Central memory CD4-positive, alpha-beta T cell (primary cell): ENCODE data around the gene DACH1.
"Not testable (repeated sequence)": the region's sequence is repeated elsewhere in the genome, so short reads cannot be mapped to it uniquely, and the experiment has no call there.

Experiments
- DNase-seq: peaks from one replicate; pipeline ENCODE4 v3.0.0; 2022

DACH1 gene

GRCh38 chr13:71828117-71828516, 38.9 kb downstream of the DACH1 start:
- DNase-seq = no peak

- no peak for DNase-seq
Observed at GRCh38 chr13:71827241-71827640, 39.8 kb downstream of the DACH1 start.

GRCh38 chr13:71820699-71821098, 46.3 kb downstream of the DACH1 start:
- no peak for DNase-seq

DNA sequence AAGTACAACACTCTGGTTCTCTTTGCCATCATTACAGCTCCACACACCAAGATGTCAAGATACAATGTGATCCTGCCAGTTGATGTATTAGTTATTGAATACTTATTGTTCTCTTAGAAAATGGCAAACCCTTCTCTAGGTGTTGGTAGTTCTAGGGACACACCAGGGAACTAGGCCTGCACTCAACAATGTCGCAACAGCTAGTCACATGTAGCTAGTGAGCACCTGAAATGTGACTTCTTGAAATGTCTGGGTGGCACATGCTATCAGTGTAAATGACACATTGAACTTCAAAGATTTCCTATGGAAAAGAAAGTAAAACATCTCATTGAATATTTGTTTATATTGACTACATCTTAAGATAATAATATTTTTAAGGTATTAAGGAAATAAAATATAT, 49.7 kb downstream of the DACH1 start:
- DNase-seq = no peak

- no peak for DNase-seq
Observed at GRCh38 chr13:71814806-71815360, 52.1 kb downstream of the DACH1 start.

- no peak for DNase-seq
Observed at GRCh38 chr13:71813187-71813586, 53.8 kb downstream of the DACH1 start.

DNA sequence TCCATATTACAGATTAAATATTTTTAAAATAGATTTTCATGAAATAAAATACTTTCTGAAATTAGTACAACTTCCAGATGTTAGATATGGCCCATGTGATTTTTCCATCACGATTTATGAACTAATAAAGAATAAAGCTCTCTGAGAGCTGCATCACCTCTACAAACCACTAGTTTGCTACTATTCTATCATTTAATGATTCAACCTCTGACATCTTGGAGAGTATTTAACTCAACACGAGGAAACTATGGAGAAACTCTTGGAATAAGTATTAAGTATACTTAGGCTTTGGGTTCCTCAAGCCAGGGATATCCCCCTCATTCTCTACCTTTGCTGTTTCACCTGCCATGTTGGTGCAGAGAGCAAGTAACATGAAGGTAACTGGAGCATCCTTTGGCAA, 55.7 kb downstream of the DACH1 start:
- no peak for DNase-seq

GRCh38 chr13:71808708-71809107, 58.3 kb downstream of the DACH1 start:
- DNase-seq = no peak

DNA sequence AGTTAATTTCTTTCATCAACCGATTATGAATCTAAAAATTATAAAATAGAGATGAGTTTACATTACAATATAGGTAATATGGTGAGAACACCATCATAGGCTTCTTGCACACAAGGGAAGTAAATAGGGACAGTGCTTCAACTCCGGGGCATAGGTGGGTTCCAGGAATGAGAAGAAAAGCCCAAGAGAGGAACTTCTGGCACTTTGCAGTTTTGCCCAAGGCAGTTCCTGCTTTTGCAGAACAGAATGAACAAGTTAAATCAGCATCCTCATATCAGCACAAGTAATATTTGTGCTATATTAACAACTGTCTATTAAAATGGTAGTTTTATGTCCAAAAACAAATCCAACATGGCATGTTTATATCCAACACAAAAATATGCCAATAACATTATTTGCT, 60.1 kb downstream of the DACH1 start:
- DNase-seq = no peak

DNA sequence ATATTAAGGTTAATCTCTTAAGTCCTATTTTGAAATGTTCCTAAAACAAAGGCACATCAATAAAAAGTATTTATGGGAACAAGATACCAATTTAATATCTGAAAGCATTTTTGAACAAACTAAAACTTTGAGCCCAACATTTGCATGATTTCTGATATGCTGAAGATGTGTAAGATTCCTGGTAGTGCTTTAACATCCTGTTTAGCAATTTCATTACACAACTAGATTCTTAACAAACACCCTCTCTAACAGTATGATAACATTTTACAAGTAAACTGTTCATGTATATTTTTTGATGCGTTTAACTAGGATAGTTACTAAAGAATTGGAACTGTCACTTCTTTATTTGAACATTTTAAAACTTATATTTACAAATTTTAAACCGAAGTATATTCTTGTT, 63.9 kb downstream of the DACH1 start:
- no peak for DNase-seq

DNA sequence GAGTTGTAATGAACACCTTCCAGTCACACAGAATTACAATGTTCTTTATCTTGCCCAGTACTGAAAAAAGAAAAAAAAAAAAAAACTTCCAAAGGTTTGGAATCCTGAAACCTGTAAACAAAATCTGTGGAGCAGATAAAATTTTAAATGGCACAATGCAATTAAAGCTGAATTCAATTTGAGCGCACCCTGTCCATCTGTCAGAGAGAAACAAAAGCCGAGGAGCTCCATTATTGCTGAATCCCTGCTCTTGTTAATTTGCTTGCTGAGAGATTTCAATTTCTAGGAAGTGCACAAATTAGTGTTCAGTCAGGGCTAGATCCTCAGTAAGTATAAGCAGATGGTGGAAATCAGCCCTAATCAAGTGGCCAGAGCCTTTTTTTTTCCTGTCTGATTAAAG, 65.2 kb downstream of the DACH1 start:
- DNase-seq = no peak

GRCh38 chr13:71801165-71801760, 65.7 kb downstream of the DACH1 start:
- no peak for DNase-seq

- DNase-seq = no peak
Observed at GRCh38 chr13:71799324-71799723, 67.7 kb downstream of the DACH1 start.

DNA sequence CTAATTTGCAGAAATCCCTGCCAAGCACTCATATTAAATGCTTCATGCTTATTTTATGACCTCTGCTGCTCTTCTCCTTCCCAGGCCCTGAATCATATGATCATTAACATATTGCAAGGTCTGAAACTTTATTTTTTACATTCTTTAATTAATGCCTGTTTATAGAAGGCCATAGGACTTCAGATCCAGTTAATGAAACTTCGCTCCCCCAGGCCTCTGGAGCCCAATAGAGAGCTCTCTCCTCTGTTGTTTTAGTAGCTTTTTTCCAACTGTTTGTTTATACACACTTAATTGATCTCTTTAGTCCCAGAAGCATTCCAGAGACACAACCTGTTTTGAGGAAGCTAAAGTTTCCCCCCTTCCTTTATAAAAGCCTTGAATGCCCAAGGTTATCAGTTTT, 68.3 kb downstream of the DACH1 start:
- DNase-seq = no peak

DNA sequence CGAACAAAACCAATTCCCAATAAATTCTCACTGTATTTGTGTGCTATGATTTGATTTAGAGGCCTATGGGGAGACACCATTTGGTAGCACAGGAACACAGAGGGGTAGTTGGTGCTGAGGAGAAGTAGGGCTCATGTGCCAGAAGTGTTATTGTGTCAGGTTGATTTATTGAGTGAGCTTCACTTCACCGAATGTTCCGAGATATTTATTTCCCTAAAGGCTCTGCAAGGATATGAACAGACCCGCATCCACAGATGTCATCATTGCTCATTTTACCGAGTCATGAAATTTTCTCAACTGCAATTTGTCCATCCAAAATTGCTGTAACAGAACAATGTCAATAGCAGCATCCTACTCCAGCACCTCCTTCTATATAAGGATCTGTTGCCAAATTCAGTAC, 69.5 kb downstream of the DACH1 start:
- no peak for DNase-seq

- DNase-seq = no peak
Observed at GRCh38 chr13:71789693-71790329, 77.2 kb downstream of the DACH1 start.

DNA sequence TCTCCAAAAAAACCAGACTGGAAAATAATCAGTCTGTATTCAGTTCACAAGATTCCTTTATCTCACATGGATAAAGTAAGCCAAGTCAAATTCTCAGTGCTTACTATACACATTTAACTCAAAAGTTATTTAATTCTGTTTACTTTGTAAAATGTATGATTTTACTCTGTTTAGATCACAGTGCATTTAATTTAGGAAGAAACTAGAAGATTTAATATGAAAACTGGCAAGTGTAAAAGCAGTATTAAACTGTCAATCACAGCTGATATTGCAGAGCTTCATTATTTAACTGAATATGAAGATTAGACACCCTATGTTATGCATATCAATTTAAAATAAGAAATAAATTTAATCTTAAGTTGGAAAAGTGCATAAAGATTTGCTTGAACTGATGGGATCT, 78.0 kb downstream of the DACH1 start:
- no peak for DNase-seq

GRCh38 chr13:71787414-71787813, 79.6 kb downstream of the DACH1 start:
- DNase-seq = no peak

GRCh38 chr13:71786875-71787274, 80.1 kb downstream of the DACH1 start:
- DNase-seq = no peak

- DNase-seq = no peak
Observed at GRCh38 chr13:71785361-71785760, 81.6 kb downstream of the DACH1 start.

DNA sequence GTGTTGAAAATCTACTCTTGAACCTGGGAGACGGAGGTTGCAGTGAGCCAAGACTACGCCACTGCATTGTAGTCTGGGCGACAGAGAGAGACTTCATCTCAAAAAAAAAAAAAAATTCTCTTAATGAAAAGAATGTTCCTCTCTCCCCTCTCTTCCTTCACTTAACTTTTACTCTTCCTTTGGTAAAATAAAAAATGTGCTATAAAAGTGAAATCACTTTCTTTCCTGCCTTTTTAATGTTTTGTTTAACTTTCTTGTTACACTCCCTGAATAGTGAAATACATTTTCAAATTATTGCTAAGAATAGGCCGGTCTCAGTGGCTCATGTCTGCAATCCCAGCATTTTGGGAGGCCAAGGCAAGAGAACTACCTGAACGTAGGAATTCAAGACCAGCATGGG, 86.5 kb downstream of the DACH1 start:
- no peak for DNase-seq

DNA sequence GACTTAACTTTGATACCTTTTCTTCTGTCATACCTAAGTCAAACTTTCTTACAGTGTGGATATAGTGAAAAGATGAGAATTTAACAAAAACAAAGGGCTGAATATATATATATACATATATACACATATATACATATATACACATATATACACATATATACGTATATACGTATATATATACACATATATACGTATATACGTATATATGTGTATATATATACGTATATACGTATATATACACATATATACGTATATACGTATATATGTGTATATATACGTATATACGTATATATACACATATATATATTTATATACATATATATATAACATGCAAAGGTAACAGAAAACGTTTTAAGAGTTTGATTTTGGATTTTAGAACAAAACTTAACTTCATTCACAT, 88.0 kb downstream of the DACH1 start:
- not testable (repeated sequence) for DNase-seq

GRCh38 chr13:71775966-71776365, 91.0 kb downstream of the DACH1 start:
- DNase-seq = no peak

DNA sequence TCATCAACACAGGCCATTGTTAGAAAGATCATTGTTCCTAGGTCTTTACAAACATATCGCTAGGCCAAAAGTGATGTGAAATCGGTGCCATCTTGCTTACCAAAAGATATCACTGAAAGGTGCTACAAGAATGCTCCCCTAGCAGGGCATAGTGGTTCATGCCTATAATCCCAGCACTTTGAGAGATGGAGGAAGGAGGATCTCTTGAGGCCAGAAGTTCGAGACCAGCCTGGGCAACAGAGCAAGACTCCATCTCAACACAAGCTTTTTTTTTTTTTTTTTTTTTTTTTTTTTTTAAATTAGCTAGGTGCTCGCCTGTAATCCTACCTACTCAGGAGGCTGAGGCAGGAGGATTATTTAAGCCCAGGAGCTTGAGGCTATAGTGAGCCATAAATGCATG, 92.1 kb downstream of the DACH1 start:
- DNase-seq = no peak

DNA sequence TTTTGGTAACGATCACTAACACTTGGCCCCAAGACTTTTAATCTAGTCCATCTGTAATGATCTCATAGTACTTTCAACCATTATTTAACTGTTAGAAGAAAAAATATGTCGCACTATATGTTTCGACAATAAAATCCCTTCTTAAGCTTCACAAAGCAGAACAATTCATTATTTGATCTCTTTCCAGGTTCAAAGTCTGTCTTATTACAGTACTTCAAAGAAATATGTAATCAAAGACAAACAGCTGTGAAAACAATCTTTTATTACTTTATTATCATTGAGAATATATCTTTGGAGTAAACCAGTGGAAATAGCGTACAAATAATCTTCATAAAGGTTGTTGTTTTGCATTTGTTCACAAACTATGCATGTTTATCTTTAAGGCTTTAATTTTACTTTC, 93.5 kb downstream of the DACH1 start:
- DNase-seq = no peak
